CD14-positive monocyte (primary cell): ENCODE measurements around the gene CCDC88A. TPM values are rescaled to one million over a fixed set of nuclear protein-coding genes. Genes with fewer than 3 reads are reported as not detected.
A peak's percentile ranks its signal among the peaks of the same experiment; 100 is the strongest.
"Not testable (repeated sequence)": the region's sequence is repeated elsewhere in the genome, so short reads cannot be mapped to it uniquely, and the experiment has no call there.

Source experiments
- DNase-seq, 3 donors: peaks; one replicate each; pipeline ENCODE4 v3.0.0-alpha.2; 2011 to 2022
- H2AFZ ChIP-seq: 2 replicates; pipeline ENCODE4 v1.6.0; 2012; ENCODE audit warnings: mild to moderate bottlenecking, low read depth, low read length, inconsistent platforms; ENCODE audit not compliant: insufficient read depth, poor library complexity, severe bottlenecking
- H3K27ac ChIP-seq, 2 donors: 1 replicate in 1 of 2; 2 replicates in 1 of 2; pipeline ENCODE4 v1.5.1; 2012 to 2013; ENCODE audit warnings: low read length in 2 of 2, control low read depth in 1 of 2, inconsistent platforms in 1 of 2, low read depth in 1 of 2, mild to moderate bottlenecking in 1 of 2
- H3K27me3 ChIP-seq, 2 donors: one replicate each; pipeline versions ENCODE4 v1.6.0 to v1.6.1; 2011 to 2013; ENCODE audit warnings: low read length in 2 of 2; ENCODE audit not compliant: control insufficient read depth in 2 of 2, insufficient read depth in 2 of 2
- H3K36me3 ChIP-seq, 2 donors: replicated peaks in 1 of 2; 1 replicate in 1 of 2; 2 replicates in 1 of 2; pipeline versions ENCODE4 v1.5.1 to v1.6.1; 2012 to 2013; ENCODE audit warnings: low read length in 2 of 2, control low read depth in 1 of 2, inconsistent platforms in 1 of 2, mild to moderate bottlenecking in 1 of 2; ENCODE audit not compliant: insufficient read depth in 2 of 2, control insufficient read depth in 1 of 2
- H3K4me1 ChIP-seq, 2 donors: 1 replicate in 1 of 2; 2 replicates in 1 of 2; pipeline versions ENCODE4 v1.5.1 to v1.6.1; 2012 to 2013; ENCODE audit warnings: low read length in 2 of 2, control low read depth in 1 of 2, inconsistent platforms in 1 of 2, mild to moderate bottlenecking in 1 of 2, moderate library complexity in 1 of 2; ENCODE audit not compliant: insufficient read depth in 2 of 2, control insufficient read depth in 1 of 2
- H3K4me2 ChIP-seq: replicated peaks from 2 replicates; pipeline ENCODE3; 2012; ENCODE audit warnings: low read length, moderate library complexity, mild to moderate bottlenecking; ENCODE audit not compliant: poor library complexity, severe bottlenecking; ENCODE audit errors: extremely low read depth
- H3K4me3 ChIP-seq, 3 experiments: fragments of 200-600 bp in 1 of 3; sonication (generic) in 1 of 3; replicated peaks in 1 of 3; 1 replicate in 2 of 3; 2 replicates in 1 of 3; pipeline ENCODE4 v1.5.1; 2011 to 2013; ENCODE audit warnings: low read length in 3 of 3, mild to moderate bottlenecking in 3 of 3, control low read depth in 2 of 3, low read depth in 2 of 3, inconsistent platforms in 1 of 3, moderate library complexity in 1 of 3
- H3K79me2 ChIP-seq: 2 replicates; pipeline ENCODE4 v1.6.0; 2012; ENCODE audit warnings: mild to moderate bottlenecking, control low read depth, inconsistent platforms, low read length, moderate library complexity; ENCODE audit not compliant: insufficient read depth
- H3K9ac ChIP-seq: 2 replicates; pipeline ENCODE4 v1.6.0; 2017; ENCODE audit warnings: low read length, mild to moderate bottlenecking; ENCODE audit not compliant: insufficient read depth, poor library complexity, severe bottlenecking
- H3K9me3 ChIP-seq, 2 donors: replicated peaks in 1 of 2; 1 replicate in 1 of 2; 2 replicates in 1 of 2; pipeline versions ENCODE4 v1.5.1 to v1.6.1; 2012 to 2013; ENCODE audit warnings: low read length in 2 of 2, control low read depth in 1 of 2; ENCODE audit not compliant: control insufficient read depth in 1 of 2, insufficient read depth in 1 of 2
- H4K20me1 ChIP-seq: 2 replicates; pipeline ENCODE4 v1.6.0; 2012; ENCODE audit warnings: mild to moderate bottlenecking, low read length, control low read depth, moderate library complexity; ENCODE audit not compliant: insufficient read depth
- H3K27ac Mint-ChIP-seq, 7 donors: one replicate each; pipeline ENCODE4 v1.8.0; 2020; ENCODE audit warnings: mild to moderate bottlenecking in 7 of 7, mixed read lengths in 7 of 7, moderate library complexity in 6 of 7, inconsistent platforms in 2 of 7
- H3K27me3 Mint-ChIP-seq, 3 donors: one replicate each; pipeline ENCODE4 v1.8.0; 2021 to 2022; ENCODE audit warnings: low read depth in 3 of 3, mild to moderate bottlenecking in 3 of 3, mixed read lengths in 3 of 3, moderate library complexity in 3 of 3, inconsistent platforms in 1 of 3
- H3K36me3 Mint-ChIP-seq, 2 donors: one replicate each; pipeline ENCODE4 v1.8.0; 2020; ENCODE audit warnings: mixed read lengths in 2 of 2, inconsistent platforms in 1 of 2, mild to moderate bottlenecking in 1 of 2
- H3K4me1 Mint-ChIP-seq: one replicate; pipeline ENCODE4 v1.8.0; 2020; ENCODE audit warnings: mild to moderate bottlenecking, mixed read lengths
- H3K4me3 Mint-ChIP-seq, 2 donors: one replicate each; pipeline ENCODE4 v1.8.0; 2020; ENCODE audit warnings: mild to moderate bottlenecking in 2 of 2, mixed read lengths in 2 of 2, moderate library complexity in 1 of 2
- H3K9me3 Mint-ChIP-seq, 7 donors: one replicate each; pipeline ENCODE4 v1.8.0; 2020 to 2022; ENCODE audit warnings: mixed read lengths in 7 of 7, mild to moderate bottlenecking in 6 of 7, moderate library complexity in 6 of 7, inconsistent platforms in 2 of 7
- CTCF ChIP-seq: fragments of 200-600 bp; IDR thresholded peaks from one replicate; pipeline ENCODE4 v1.8.0; 2022; ENCODE audit warnings: antibody characterized with exemption, mild to moderate bottlenecking
- WGBS: methylation state at CpG from one replicate; pipeline ENCODE4 v1.1.5; 2013; ENCODE audit warnings: missing lambda C conversion rate; ENCODE audit not compliant: insufficient coverage; 5-methylcytosine and 5-hydroxymethylcytosine counted together
- intact Hi-C, 2 donors: fragments of 100-400 bp; cut with micrococcal nuclease; formaldehyde crosslinking; loops; one replicate each; pipeline versions ENCODE4 v1.15.0 to v1.15.1; 2023
- polyA plus RNA-seq, 3 donors: library from polyadenylated mRNA; depleted of rRNA in 1 of 3; unstranded in 2 of 3; stranded (reverse) in 1 of 3; fragments of 300-500 nt in 2 of 3; fragments of >200 nt in 1 of 3; fragmentation: Illumina TruSeq in 2 of 3; gene quantifications; 1 replicate in 2 of 3; 2 replicates in 1 of 3; pipeline ENCODE4 v1.2.3, GENCODE V29; 2012 to 2021

CCDC88A gene
- polyA plus RNA-seq, 3 donors = 9.9 to 57.1 (median 17.9) TPM

DNA sequence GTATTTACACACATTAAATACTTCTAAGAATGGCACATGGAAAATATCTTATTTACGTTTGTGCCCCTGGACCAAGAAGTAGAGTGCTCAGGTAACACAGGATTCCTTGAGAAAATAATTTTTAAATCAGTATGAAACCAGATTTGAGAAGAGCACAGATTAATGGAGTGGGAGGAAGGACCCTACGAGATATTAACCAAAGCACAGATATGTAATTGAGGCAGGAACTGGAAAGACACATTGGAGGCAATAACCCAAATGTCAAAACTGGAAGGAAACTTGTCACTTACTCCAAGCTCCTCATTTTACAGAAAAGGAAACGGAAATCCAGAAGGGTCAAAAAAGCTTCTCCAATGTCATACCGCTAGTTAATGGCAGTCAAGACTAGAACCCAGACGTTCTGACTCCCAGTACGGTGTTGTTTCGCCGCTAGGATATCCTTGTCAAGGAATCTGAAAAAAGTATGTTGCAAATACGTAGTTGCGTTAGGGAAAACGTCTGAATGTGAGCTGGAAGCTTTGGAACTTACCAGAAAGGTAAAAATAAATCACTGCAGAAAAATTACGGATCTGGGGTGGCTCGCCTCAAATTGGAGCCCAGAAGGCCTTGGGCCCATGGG lies 151.3 kb downstream of the CCDC88A start:
- peaks cover 0 to 3% (median 0%) of the 10 kb centered on the region in 3 donors for H3K27me3 Mint-ChIP-seq

GRCh38 chr2:55259586-55259985 lies 160.1 kb downstream of the CCDC88A start:
- H3K79me2 ChIP-seq, H3K4me2 ChIP-seq, DNase-seq, H3K27me3 ChIP-seq, H3K4me1 Mint-ChIP-seq, H3K9me3 ChIP-seq, H3K27ac ChIP-seq, intact Hi-C loops, H2AFZ ChIP-seq, H4K20me1 ChIP-seq, H3K4me3 Mint-ChIP-seq, H3K27ac Mint-ChIP-seq, H3K4me1 ChIP-seq, H3K9ac ChIP-seq, H3K27me3 Mint-ChIP-seq, H3K4me3 ChIP-seq, H3K9me3 Mint-ChIP-seq: not testable (repeated sequence)
- no CpG with 5 or more reads among the region's 3 CpGs for WGBS
- H3K36me3 Mint-ChIP-seq = peaks cover 44 to 83% of the 10 kb centered on the region in 2 donors
- H3K36me3 ChIP-seq = peaks cover 81 to 92% of the 10 kb centered on the region in 2 donors

More for the DNA sequence above, 151.3 kb downstream of the CCDC88A start:
- peaks cover 23 to 29% of the 10 kb centered on the region in 2 donors for H3K36me3 Mint-ChIP-seq
- peak overlapping the region; percentile 85 for H3K9ac ChIP-seq
- WGBS = 6% methylated on average over 10 of the region's 13 CpGs
- peaks cover 19% of the 10 kb centered on the region for H3K4me1 Mint-ChIP-seq
- no peaks in the 10 kb centered on the region for H3K27me3 ChIP-seq
- H3K4me2 ChIP-seq = peak overlapping the region; percentile 84
- peaks cover 14 to 19% of the 10 kb centered on the region in 2 donors for H3K4me1 ChIP-seq
- no peaks in the 10 kb centered on the region for H3K79me2 ChIP-seq
- peaks cover 0 to 1% (median 0%) of the 10 kb centered on the region in 7 donors for H3K9me3 Mint-ChIP-seq
- peak overlapping the region; percentile 56 to 88 (median 88) for H3K4me3 ChIP-seq
- peak overlapping the region; percentile 95 for H3K27ac ChIP-seq
- peaks cover 17 to 32% of the 10 kb centered on the region in 2 donors for H3K36me3 ChIP-seq
- peak in 2 of 3 donors; percentile 4 to 11 for DNase-seq
- H4K20me1 ChIP-seq = no peaks in the 10 kb centered on the region
- intact Hi-C loops = no loop called here
- H3K4me3 Mint-ChIP-seq = peak overlapping the region; percentile 93 to 96
- TF ChIP-seq CTCF = no peak
- H3K27ac Mint-ChIP-seq = peak overlapping the region; percentile 93 to 97 (median 97)
- H2AFZ ChIP-seq = peak overlapping the region; percentile 95
- no peaks in the 10 kb centered on the region for H3K9me3 ChIP-seq
